Peyer's patch (tissue), 4 donors: Measurements from ENCODE around the gene NKTR.

Experiments used
- CTCF ChIP-seq, 6 experiments: fragments of 450-650 bp in 4 of 6; fragments of 200-600 bp in 2 of 6; sonication (generic) in 1 of 6; IDR thresholded peaks; one replicate each; pipeline ENCODE4 v1.5.1; 2017 to 2019; ENCODE audit warnings: antibody characterized with exemption in 6 of 6, mild to moderate bottlenecking in 3 of 6, moderate library complexity in 1 of 6
- POLR2A ChIP-seq, 2 donors: fragments of 450-650 bp; IDR thresholded peaks; one replicate each; pipeline ENCODE4 v1.5.1; 2017; ENCODE audit warnings: antibody characterized with exemption in 2 of 2, mild to moderate bottlenecking in 2 of 2, moderate library complexity in 2 of 2

DNA sequence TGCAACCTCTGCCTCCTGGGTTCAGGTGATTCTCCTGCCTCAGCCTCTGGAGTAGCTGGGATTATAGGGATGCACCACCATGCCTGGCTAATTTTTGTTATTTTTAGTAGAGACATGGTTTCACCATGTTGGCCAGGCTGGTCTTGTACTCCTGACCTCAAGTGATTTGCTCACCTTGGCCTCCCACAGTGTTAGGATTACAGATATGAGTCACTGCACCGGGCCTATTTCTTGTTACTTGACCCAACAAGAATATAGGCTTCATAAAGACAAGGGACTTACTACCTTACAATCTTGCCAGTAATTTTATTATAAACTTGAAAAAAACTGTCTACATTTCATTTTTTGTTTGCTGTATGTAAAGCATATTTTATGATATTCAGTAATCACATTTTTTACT is 31.7 kb downstream of the NKTR start:
- TF ChIP-seq CTCF (IDR thresholded peaks at IDR 0.05) = no peak
- TF ChIP-seq POLR2A (IDR thresholded peaks at IDR 0.05) = no peak
